HEK293 (cell line): ENCODE data around the gene CPNE5.

Source experiments
- CTCF ChIA-PET: fragments of 350-600 bp; formaldehyde crosslinking; extraction: SDS; loops from one replicate; lab custom pipeline; 2021; ENCODE audit warnings: antibody characterized with exemption; lab: Yijun Ruan, JAX
- POLR2A ChIA-PET: fragments of 300-600 bp; formaldehyde crosslinking; extraction: SDS; loops from one replicate; lab custom pipeline; 2020; ENCODE audit warnings: antibody characterized with exemption, inconsistent platforms; lab: Yijun Ruan, JAX
- H3K27ac ChIP-seq: fragments of 200-500 bp; sonication (Bioruptor generic); 2 replicates; pipeline ENCODE4 v1.5.1; 2014; ENCODE audit warnings: low read depth, low read length, control low read depth, inconsistent platforms; ENCODE audit errors: extremely low read depth
- H3K36me3 ChIP-seq, 2 experiments: fragments of 200-500 bp in 1 of 2; sonication (Bioruptor generic) in 1 of 2; 1 replicate in 1 of 2; 2 replicates in 1 of 2; pipeline ENCODE4 v1.5.1; 2014 to 2017; ENCODE audit warnings: inconsistent platforms in 2 of 2, low read length in 2 of 2; ENCODE audit not compliant: control insufficient read depth in 2 of 2, insufficient read depth in 1 of 2
- H3K4me1 ChIP-seq: fragments of 200-500 bp; sonication (Bioruptor generic); 2 replicates; pipeline ENCODE4 v1.5.1; 2014; ENCODE audit warnings: mild to moderate bottlenecking, low read length, inconsistent platforms; ENCODE audit not compliant: control insufficient read depth, insufficient read depth
- H3K4me3 ChIP-seq: 2 replicates; pipeline ENCODE4 v1.5.1; 2011; ENCODE audit warnings: low read depth, mild to moderate bottlenecking, control low read depth, low read length, moderate library complexity
- H3K9me3 ChIP-seq: fragments of 200-500 bp; sonication (Bioruptor generic); 2 replicates; pipeline ENCODE4 v1.5.1; 2014; ENCODE audit warnings: low read depth, low read length, inconsistent platforms; ENCODE audit not compliant: control insufficient read depth, insufficient read depth
- BCL6B ChIP-seq: fragments of 450-650 bp; formaldehyde crosslinking; IDR thresholded peaks from 2 replicates; pipeline ENCODE4 v1.5.1; 2017; ENCODE audit warnings: missing biosample characterization, missing genetic modification characterization
- OVOL3 ChIP-seq: fragments of 450-650 bp; formaldehyde crosslinking; IDR thresholded peaks from 2 replicates; pipeline ENCODE4 v1.5.1; 2016; ENCODE audit warnings: missing biosample characterization, missing genetic modification characterization
- ZNF121 ChIP-seq: fragments of 450-650 bp; formaldehyde crosslinking; IDR thresholded peaks from 2 replicates; pipeline ENCODE4 v1.5.1; 2016; ENCODE audit warnings: missing biosample characterization, missing genetic modification characterization
- ZNF133 ChIP-seq: fragments of 450-650 bp; formaldehyde crosslinking; IDR thresholded peaks from 2 replicates; pipeline ENCODE4 v1.5.1; 2016; ENCODE audit warnings: missing biosample characterization, missing genetic modification characterization
- ZNF146 ChIP-seq: fragments of 450-650 bp; formaldehyde crosslinking; IDR thresholded peaks from 2 replicates; pipeline ENCODE4 v1.5.1; 2016; ENCODE audit warnings: missing biosample characterization, missing genetic modification characterization
- ZNF174 ChIP-seq: fragments of 450-650 bp; formaldehyde crosslinking; IDR thresholded peaks from 2 replicates; pipeline ENCODE4 v1.5.0; 2017; ENCODE audit warnings: missing biosample characterization, mild to moderate bottlenecking, missing genetic modification characterization
- ZNF280D ChIP-seq: fragments of 450-650 bp; formaldehyde crosslinking; IDR thresholded peaks from 2 replicates; pipeline ENCODE4 v1.5.1; 2016; ENCODE audit warnings: missing biosample characterization, missing genetic modification characterization
- ZNF292 ChIP-seq: fragments of 450-650 bp; formaldehyde crosslinking; IDR thresholded peaks from 2 replicates; pipeline ENCODE4 v1.5.1; 2016; ENCODE audit warnings: low read depth, missing biosample characterization, missing genetic modification characterization, borderline replicate concordance
- ZNF394 ChIP-seq: fragments of 450-650 bp; formaldehyde crosslinking; IDR thresholded peaks from 2 replicates; pipeline ENCODE4 v1.5.1; 2016; ENCODE audit warnings: missing biosample characterization, missing genetic modification characterization, mild to moderate bottlenecking, moderate library complexity, borderline replicate concordance
- ZNF404 ChIP-seq: fragments of 450-650 bp; formaldehyde crosslinking; IDR thresholded peaks from 2 replicates; pipeline ENCODE4 v1.5.1; 2017; ENCODE audit warnings: missing biosample characterization, missing genetic modification characterization
- ZNF529 ChIP-seq: fragments of 450-650 bp; formaldehyde crosslinking; IDR thresholded peaks from 2 replicates; pipeline ENCODE4 v1.5.1; 2017; ENCODE audit warnings: missing genetic modification characterization, missing biosample characterization; ENCODE audit not compliant: insufficient replicate concordance
- ZNF768 ChIP-seq: fragments of 450-650 bp; formaldehyde crosslinking; IDR thresholded peaks from 2 replicates; pipeline ENCODE4 v1.5.1; 2018; ENCODE audit warnings: missing biosample characterization, mild to moderate bottlenecking, missing genetic modification characterization
- ZSCAN4 ChIP-seq: fragments of 450-650 bp; formaldehyde crosslinking; IDR thresholded peaks from 2 replicates; pipeline ENCODE4 v1.5.1; 2017; ENCODE audit warnings: missing biosample characterization, missing genetic modification characterization
- TF ChIP-seq, protein P1 (sequence below): fragments of 450-650 bp; formaldehyde crosslinking; IDR thresholded peaks from 2 replicates; pipeline ENCODE4 v1.5.1; 2016; ENCODE audit warnings: missing biosample characterization, missing genetic modification characterization

Gene CPNE5

GRCh38 chr6:36700831-36701230 is 138.4 kb downstream of the CPNE5 start (continued):
- TF ChIP-seq ZSCAN4 (no peak), OVOL3 (no peak), ZNF394 (no peak), ZNF280D (tag by site-specific recombination) (no peak), ZNF174 (tag by site-specific recombination) (no peak), ZNF146 (tag by site-specific recombination) (no peak), ZNF292 (no peak)

DNA sequence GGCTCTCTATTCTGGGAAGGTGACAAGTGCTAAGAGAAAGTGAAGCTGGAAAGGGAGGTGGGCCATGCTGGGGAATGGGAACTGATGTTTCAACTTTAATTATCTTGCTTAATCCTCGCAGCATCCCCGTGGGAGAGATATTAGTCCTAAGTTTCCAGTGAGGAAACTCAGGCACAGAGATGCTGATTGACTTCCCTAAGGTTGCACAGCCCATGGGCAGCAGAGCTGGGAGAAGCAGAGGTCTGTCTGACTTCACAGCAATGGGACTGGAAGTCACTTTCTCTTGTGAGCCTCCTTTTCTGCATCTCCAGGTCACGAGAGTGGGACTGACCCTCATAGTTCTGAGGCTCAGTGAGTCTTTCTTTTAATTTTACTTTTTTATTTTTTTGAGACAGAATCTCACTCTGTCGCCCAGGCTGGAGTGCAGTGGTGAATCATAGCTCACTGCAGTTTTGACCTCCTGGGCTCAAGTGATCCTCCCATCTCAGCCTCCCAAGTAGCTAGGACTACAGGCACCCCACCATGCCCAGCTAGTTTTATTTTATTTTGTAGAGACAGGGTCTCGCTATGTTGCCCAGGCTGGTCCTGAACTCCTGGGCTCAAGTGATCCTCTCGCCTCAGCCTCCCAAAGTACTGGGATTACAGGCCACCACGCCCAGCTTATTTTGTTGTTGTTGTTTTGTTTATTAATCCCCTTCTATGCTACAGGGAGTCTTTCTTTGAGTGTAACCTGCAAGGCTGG is 139.0 kb downstream of the CPNE5 start:
- no peaks in the 10 kb centered on the region for H3K36me3 ChIP-seq
- no peaks in the 10 kb centered on the region for H3K9me3 ChIP-seq
- CTCF ChIA-PET = interaction anchor here (0.8 to 1.0 kb wide), 2 partner anchors 61 to 82 kb away, joined by 3 to 4 read pairs; no protein-coding TSS in a partner anchor
- POLR2A ChIA-PET = interaction anchor here (0.6 kb wide), 1 partner anchor 22 kb away, joined by 3 read pairs; the partner anchor contains the start of gene CDKN1A
- H3K27ac ChIP-seq = no peak overlapping the region
- no peak overlapping the region for H3K4me3 ChIP-seq
- H3K4me1 ChIP-seq = no peaks in the 10 kb centered on the region
- TF ChIP-seq ZNF133 (tag by site-specific recombination) (no peak), ZNF768 (tag by site-specific recombination) (peak; percentile 80; the same call in 1 of the 2 replicates), BCL6B (tag by site-specific recombination) (no peak), ZNF404 (no peak), ZNF529 (no peak), ZNF121 (tag by site-specific recombination) (0 out of 2 replicates have a peak, but pooled peaks have one; percentile 62)
- TF ChIP-seq, protein P1, sequence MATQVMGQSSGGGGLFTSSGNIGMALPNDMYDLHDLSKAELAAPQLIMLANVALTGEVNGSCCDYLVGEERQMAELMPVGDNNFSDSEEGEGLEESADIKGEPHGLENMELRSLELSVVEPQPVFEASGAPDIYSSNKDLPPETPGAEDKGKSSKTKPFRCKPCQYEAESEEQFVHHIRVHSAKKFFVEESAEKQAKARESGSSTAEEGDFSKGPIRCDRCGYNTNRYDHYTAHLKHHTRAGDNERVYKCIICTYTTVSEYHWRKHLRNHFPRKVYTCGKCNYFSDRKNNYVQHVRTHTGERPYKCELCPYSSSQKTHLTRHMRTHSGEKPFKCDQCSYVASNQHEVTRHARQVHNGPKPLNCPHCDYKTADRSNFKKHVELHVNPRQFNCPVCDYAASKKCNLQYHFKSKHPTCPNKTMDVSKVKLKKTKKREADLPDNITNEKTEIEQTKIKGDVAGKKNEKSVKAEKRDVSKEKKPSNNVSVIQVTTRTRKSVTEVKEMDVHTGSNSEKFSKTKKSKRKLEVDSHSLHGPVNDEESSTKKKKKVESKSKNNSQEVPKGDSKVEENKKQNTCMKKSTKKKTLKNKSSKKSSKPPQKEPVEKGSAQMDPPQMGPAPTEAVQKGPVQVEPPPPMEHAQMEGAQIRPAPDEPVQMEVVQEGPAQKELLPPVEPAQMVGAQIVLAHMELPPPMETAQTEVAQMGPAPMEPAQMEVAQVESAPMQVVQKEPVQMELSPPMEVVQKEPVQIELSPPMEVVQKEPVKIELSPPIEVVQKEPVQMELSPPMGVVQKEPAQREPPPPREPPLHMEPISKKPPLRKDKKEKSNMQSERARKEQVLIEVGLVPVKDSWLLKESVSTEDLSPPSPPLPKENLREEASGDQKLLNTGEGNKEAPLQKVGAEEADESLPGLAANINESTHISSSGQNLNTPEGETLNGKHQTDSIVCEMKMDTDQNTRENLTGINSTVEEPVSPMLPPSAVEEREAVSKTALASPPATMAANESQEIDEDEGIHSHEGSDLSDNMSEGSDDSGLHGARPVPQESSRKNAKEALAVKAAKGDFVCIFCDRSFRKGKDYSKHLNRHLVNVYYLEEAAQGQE (tag by site-specific recombination) = no peak
